ENCODE results near the gene ZNF804A.
A peak's percentile ranks its signal among the peaks of the same experiment; 100 is the strongest.

The ZNF804A gene

DNA sequence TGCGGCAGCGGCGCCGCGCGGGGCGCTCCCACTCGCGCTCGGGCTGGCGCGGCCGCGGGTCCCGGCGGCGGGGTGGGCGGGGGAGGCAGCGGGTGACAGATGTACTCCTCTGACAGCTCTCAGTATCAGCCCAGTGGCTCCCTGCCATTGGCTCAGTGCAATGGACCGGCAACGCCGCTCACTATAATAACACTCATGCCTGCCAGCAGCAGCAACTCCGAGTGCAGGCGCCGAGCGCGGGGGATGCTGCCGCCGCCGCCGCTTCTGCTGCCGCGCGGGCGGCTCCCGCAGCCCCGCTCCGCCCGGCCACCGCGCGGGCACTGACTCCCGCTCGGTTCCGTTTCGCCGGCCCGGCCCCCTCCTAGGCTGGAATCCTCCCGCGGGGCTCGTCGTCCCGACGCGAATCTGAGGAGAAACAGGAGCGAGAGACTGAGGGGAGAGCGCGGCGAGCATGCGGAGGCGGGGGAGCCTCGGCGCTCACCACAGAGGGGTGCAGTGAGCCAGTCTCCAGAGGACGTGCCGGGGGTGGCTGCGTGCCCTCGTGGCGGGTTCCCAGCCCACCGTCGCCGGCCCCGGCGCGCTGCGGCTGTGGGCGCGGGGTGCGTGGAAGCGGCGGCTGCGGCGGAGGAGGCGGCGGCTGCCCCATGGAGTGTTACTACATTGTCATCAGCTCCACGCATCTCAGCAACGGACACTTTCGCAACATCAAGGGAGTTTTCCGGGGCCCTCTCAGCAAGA lies at the start of gene ZNF804A:
ZNF804A (plus strand) TSS at position 214 of the 738 bp plus-strand sequence; CDS start at position 645, 431 bp downstream.
- peak; percentile 87 for DNase-seq

DNA sequence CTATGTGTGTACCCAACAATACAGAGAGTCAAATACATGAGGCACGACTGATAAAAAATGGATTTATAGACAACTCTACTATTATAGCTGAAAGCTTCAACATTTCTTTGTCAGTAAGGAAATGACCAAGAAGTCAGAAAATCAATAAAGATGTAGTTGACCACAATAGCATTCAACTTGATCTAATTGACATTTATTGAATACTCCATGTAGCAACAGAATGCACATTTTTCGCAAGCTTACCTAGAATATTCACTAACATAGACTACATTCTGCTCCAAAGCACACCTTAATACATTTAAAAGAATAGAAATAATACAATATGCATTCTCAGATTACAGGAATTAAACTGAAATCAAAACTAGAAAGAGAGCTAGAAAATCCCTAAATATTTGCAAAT lies 49.2 kb upstream of the ZNF804A start:
- DNase-seq: no peak

DNA sequence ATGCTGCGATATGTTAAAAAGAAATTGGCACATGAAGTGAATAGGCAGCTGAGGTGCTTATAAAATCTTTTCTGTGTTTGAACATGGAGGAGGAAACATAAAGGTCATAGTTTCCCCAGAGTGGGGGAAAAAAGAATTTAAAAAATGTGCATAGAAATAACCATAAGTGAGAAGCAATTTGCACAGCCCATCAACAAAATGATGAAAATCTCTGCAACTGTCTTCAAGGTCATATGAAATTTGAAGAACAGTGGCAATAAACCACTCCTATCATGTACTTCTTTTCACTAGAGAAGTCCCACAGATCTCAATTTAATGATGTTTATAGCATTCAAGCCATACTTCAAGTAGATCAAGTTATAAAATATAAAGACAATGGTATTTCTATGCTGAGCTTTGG lies 46.7 kb upstream of the ZNF804A start:
- DNase-seq: no peak

DNA sequence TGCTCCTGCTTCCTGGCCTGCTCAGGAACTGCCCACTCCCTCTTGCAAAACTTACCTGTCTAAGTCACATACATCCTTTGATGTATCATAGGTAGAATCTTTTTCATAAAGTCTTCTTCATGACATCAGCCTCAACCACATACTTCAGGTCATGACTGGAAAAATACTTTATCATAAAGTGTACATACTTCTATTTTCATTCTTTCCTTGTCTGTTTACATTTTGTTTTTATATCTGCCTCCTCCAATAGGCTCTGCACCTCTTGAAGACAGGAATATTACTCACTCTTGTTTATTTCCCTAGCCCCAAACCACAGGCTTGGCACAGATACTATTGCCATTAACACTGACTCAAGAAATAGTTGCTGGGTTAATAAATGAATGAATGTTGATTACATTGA lies 43.6 kb upstream of the ZNF804A start:
- no peak for DNase-seq

DNA sequence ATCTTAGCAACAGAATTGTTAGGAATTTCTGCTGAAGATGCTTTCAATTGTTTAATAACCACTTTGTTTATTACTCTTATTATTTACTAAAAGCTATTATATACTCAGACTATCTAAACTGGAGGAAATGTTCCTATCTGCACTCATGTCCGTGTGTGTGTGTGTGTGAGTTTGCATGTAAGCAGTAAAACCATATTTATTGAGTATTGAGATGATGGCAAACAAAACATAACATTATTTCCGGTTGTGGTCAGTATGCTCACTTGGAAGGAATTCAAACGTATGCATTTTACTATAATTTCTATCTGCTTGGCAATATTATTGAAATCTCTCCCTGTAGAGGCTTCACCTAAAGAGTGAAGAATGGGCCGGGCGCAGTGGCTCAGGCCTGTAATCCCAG lies 43.0 kb upstream of the ZNF804A start:
- no peak for DNase-seq

DNA sequence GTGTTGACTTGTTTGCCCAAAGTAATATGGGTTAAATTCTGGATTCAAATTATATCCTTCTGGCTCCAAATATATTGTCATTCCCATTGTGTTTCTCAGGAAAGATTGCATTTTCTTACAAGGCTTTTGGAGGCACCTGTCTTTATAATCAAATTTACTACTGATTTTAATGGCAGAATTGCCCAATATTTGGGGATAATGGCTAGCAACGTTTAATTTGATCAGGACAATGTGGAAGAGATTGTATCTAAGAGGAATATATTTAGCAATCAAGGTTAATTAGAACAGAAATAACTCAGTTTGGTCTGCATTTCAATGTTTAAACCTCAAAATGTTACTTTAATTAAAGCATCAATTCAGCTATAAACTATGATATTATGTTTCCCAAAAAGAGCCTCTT lies 41.7 kb upstream of the ZNF804A start:
- no peak for DNase-seq

DNA sequence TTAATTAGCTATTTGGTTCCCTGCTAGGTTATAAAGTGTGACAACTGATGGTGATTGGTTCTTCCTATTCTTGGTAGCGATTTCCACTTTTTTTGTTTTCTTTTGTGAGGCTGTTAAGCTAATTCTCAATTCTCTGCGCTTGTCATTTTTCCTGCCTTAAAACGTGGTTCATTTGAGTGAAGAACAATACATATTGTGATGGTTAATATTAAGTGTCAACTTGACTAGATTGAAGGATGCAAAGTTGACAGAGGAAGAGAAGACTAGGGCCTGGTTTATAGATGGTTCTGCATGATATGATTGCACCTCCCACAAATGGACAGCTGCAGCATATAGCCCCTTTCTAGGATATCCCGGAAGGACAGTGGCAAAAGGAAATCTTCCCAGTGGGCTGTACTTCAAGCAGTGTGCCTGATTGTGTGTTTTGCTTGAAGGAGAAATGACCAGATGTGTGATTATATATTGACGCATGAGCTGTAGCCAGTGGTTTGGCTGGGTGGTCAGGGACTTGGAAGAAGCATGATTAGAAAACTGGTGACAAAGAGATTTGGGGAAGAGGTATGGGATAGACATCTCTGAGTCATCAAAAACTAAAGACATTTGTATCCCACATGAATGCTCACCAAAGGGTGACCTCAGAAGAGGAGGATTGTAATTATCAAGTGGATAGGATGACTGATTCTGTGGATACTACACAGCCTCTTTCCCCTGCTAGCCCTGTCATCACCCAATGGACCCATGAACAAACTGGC lies 39.4 kb upstream of the ZNF804A start:
- no peak for DNase-seq

DNA sequence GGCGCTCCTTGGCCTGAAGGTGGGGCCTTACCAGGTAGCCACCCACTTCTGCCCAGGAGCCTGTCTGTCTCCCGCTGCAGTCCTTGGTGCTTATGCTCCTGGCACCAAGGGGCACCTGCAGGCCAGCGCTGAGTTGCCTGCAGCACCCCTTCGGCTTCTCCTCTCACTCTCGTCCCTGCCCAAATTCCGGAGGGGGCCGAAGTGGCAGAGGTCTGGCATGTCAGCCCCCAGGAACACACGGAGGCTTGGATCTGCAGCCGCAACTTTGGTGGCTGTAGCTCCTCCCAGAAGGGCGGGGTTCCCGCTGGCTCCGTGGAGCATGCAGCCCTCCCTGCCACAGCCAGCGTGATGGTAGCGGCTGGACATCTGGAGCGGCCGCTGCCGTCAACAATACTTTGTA lies 37.7 kb upstream of the ZNF804A start:
- DNase-seq: no peak

DNA sequence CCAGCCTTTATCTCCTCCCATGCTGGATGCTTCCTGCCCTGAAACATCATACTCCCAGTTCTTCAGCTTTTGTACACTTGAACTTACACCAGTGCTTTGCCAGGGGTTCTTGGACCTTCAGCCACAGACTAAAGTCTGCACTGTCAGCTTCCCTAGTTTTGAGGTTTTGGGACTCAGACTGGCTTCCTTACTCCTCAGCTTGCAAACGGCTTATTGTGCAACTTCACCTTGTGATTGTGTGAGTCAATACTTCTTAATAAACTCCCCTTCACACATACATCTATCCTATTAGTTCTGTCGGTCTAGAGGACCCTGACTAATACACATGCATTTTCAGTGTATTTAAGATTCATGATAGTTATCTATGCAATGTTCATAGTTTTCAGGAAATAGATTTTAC lies 35.8 kb upstream of the ZNF804A start:
- DNase-seq: no peak

DNA sequence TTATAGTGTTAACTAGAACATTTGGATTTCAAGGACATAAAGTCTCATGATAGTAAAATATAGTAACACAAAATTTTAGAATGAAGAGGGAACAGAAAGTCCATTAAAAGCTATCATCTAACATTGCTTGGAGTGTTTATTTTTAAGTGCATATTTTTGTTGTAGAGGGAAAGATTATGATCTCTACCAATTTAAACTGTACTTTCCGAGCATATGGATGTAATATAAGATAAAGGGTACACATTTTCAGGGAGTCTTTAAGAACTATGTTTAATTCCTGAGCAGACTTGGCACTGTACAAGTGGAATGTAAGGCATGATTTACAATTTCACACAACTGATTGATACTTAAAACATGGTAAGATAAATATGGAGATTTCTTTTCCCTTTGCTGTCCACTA lies 34.2 kb upstream of the ZNF804A start:
- DNase-seq: no peak

DNA sequence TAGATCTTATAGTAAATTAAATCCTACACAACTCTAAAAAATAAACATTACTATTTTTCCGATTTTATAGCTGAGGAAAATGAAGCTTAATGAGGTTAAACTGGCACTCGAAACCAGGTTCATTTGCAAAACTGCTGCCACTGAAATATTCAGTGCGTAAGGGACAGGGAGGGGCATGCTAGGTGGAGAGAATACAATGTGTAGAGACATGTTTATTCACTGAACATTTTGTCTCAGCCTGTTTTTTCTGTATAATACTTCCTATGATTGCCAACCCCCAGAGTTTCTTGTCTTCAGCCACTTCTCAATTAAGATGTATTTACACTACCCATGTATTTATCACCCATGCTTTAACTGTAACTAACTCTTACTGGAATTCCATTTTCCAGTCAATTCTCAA lies 31.6 kb upstream of the ZNF804A start:
- DNase-seq: no peak

DNA sequence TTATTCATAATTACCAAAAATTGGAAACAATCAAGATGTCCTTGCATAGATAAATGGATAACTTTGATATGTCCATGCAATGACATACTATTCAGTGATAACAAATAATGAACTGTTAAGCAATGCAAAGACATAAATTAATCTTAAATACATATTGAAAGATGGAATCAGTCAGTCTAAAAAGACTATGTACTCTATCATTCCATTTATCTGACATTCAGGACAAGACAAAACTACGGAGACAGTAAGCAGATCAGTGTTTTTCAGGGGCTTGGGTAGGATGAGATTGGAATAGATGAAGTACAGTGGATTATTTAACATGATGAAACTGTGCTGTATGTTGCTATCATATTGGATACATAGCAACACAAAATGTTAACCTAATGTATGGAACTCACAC lies 21.3 kb upstream of the ZNF804A start:
- DNase-seq: no peak

DNA sequence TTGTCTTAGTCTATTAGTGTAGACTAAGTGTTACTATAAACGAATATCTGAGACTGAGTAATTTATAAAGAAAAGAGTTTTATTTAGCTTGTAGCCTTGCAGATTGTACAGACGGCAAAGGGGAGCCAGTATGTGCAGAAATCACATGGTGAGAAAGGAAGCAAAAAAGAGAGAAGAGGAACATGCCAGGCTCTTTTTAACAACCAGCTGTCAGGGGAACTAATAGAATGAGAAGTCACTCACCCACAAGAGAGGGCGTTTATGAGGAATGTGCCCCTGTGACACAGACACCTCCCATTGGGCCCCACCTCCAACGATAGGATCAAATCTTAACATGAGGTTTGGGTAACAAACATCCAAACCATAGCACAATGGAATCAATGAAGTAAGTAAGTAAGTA lies 20.6 kb upstream of the ZNF804A start:
- DNase-seq: no peak

DNA sequence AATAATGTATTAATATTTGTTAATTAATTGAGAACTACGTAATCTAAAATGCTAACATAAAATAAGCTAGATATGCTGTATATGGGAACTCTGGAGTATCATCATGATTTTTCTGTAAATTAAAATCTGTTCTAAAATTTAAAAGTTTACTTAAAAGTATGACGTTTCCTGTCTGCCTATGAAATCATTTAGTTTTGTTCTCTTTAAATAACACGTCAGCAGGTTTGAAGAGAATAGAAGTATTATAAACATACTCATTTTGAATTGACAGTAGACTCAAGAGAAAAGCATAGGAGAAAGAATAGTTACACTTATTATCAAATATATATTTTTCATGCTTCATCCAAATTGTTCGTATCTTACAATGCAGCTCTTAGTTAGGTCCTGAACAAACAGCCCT lies 19.1 kb upstream of the ZNF804A start:
- no peak for DNase-seq

DNA sequence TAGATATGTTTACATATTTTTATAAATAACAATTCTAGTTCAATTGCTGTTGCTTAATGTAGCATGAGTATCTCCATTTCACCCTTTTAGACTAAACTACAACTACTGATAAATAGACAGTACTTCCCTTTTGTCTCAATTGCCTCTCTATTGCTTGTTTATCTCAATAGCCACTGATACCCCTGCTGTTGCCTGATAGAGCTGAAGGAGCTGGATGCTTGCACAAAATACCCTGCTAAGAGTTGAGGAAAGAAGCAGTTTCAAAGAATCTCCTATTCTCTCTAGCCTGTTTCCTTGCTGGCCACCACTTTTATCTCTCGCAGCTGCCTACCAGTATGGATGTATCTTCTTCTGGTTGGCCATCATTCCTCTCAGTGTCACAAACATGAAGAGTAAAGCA lies 16.9 kb upstream of the ZNF804A start:
- DNase-seq: no peak

DNA sequence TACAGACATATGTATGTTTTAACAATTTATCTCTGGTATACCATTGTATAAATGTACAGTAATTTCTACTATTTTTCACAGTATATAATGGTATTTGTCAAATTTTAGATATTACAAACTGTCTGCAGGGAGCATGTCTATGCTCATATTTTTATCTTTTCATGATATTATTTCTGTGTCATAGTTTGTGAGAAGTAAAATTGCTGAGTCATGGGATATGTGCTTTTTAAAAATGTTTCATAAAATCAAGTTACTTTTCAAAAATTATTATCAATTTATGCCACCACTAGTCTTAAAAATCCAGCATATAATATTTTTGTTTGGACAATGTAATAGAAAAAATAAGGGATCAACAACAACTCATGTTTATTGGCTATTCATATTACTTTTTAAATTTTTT lies 9.1 kb upstream of the ZNF804A start:
- DNase-seq: no peak

DNA sequence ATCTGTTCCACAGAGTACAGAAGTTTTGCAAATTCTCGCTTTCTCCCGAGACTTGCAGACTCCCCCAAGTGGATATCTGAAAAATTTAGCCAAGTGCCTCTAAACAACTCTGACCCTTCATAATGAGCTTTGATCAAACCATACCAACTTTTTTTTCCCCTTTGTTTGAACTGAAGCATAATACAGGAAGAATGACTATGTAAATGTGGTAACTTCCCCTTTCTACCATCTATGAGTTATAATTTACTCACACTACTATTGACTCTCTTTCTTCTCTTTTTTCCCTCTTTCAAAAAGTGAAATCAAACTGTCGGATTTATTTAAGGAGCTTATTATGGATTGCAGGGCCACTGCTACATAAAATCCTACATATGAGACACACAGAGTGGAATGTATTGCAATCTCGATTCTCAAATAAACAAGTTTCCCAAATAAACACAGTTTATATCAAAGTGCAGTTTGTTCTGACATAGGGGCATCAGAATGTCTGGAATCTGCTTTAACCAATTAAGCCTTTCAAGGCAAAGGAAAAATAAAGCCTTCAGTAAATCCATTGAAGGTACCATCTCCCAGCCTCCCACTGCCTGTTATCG lies 1.4 kb upstream of the ZNF804A start:
- DNase-seq: no peak

DNA sequence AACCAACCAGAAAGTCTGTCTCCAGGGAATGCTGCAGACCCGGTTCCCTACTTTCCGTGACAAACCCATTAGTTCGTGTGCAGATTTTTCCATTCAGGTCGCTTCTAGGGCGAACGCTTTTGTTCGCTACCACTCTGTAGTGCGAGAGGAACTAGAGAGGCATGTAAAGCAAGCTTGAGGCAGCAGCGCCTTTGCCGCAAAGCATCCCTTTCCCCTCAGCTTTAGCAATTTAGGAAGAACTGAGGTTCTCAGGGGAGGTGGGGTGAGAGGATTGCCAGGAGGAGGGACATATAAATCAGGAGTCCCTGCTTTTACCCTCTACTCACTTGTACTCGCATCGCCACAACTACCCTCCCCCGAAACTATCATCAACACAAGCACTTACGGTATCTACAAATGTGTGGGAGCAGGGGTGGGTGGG lies 748 bp upstream of the ZNF804A start:
- DNase-seq: no peak

DNA sequence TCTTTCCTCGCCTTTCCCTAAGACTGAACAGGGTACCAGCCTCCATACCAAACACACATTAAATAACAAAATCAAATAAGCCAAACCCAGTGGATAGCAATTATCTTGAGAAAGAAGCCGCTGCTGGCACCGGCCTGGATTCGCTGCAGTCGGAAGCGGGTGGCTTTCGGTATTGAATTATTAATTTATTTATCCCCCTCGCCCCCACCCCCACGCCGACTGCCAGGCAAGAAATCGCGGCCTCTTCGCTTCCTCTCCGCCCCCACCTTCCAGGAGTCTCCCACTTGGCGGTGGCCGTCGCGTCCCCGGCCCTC lies 370 bp upstream of the ZNF804A start:
- DNase-seq: no peak

DNA sequence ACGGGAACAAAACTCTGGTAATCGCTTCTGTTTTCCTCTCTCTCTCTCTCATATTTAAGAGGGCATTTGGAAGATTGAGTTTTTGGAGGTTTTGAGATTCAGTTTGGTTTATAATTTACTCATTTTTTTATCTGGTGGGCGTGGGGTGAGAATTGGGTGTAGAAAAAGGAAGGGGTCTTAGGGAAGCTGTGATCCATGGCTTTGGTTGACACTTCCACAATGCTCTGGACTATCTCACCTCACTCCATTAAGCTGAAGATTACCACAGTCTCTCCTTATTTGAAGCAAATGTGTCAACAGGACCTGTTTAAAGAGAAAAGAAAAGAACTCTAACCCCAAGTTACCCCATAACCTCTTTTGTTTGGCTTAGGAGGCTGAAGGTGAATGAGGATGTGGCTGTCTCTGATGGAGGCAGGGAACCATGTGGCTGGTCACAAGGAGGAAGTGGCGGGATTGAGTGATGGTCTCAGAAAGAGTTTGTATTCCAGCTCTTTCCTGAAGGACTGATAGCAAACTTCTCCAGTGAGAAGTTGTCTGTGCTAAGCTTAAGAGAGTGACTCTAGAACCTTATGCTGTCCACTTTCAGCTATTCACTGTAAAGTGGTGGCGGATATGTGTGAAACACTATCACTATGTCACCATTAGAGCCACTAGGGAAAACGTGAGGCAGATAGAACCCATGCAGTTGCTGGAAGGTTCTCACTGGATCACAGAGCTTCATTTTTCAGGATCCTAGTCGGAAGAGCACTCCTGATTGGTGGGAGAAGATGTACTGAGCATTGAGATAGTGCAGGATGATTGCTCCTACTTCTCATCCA lies 934 bp downstream of the ZNF804A start:
- no peak for DNase-seq

DNA sequence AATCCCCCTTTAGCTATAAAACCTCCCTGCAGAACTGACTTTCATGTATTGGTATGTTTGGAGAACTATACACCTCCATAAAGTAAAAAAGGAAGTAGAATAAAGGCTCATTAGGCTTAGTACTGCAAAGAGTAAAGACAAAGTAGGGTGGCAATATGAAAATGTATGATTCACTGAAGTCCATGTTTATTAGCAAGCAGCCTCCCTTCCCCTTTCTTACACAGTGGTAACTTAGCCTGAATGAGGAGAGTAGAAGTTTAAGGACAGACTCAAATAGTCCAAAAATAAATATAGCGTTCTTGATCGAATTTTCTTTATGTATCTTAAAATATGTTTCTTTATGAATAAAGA lies 1.5 kb downstream of the ZNF804A start:
- DNase-seq: no peak

DNA sequence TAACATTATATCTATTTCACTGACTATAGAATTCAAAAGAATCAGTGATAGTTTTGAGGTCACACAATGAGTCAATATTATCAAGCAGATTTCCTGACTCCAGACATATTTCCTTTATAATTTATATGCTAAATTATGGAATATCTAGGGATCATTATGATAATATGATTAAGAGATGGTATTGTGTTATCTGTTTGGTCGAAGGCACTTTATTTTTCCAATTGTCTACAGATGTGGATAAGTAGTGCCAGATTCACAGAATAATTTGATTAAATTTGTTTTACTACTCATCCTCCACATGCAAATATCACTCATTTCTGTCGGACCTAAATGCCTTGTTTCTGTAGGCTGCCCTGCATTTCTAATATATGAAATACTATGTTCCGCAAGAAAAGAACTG lies 4.4 kb downstream of the ZNF804A start:
- DNase-seq: no peak

DNA sequence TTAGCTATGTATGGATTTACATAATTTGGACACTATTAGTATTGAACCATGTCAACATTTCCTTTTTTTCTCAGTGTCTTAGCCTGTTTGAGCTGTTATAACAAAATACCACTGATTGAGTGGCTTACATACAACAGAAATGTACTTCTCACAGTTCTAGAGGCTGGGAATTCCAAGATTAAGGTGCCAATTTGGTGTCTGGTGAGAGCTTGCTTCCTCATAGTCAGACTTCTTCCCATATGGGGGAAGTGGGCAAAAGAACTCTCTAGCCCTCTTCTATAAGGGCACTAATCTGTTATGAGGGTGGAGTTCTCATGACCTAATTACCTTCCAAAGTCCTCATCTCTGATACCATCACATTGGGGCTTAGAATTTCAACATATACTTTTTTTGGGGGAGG lies 12.6 kb downstream of the ZNF804A start:
- DNase-seq: no peak
